DND-41 (cell line): Measurements from ENCODE around the gene SLC30A9.

ENCODE experiments used
- EZH2 ChIP-seq: IDR thresholded peaks from 3 replicates; pipeline ENCODE4 v1.6.1; 2012; ENCODE audit warnings: borderline replicate concordance, low read depth, mild to moderate bottlenecking, moderate library complexity, low read length, inconsistent platforms; ENCODE audit not compliant: severe bottlenecking
- TF ChIP-seq, protein P1 (sequence below): IDR thresholded peaks from 2 replicates; pipeline ENCODE4 v1.5.1; 2012; ENCODE audit warnings: borderline replicate concordance, low read length, moderate library complexity, mild to moderate bottlenecking; ENCODE audit not compliant: poor library complexity, severe bottlenecking; ENCODE audit errors: extremely low read depth

DNA sequence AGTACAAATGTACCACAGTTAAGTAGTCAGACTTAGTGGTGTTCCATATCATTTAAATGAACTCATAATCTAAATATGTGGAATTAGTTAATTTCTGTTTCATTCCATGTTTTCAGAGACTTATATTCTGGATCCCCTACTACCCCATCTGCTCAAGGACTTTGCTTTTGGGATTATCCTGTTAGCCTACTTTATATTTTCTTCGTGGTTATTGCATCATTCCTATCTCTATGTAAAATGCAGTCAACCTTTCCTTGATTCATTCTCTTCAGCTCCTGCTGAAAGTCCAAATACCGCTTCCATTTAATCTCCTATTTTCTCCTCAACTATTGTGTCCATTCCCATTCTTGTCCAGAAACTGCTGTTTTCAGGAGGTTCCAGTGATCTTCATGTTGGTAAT is 25.1 kb downstream of the SLC30A9 start:
- TF ChIP-seq, protein P1, sequence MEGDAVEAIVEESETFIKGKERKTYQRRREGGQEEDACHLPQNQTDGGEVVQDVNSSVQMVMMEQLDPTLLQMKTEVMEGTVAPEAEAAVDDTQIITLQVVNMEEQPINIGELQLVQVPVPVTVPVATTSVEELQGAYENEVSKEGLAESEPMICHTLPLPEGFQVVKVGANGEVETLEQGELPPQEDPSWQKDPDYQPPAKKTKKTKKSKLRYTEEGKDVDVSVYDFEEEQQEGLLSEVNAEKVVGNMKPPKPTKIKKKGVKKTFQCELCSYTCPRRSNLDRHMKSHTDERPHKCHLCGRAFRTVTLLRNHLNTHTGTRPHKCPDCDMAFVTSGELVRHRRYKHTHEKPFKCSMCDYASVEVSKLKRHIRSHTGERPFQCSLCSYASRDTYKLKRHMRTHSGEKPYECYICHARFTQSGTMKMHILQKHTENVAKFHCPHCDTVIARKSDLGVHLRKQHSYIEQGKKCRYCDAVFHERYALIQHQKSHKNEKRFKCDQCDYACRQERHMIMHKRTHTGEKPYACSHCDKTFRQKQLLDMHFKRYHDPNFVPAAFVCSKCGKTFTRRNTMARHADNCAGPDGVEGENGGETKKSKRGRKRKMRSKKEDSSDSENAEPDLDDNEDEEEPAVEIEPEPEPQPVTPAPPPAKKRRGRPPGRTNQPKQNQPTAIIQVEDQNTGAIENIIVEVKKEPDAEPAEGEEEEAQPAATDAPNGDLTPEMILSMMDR = no peak
- no peak for TF ChIP-seq EZH2
